Omental fat pad (tissue), 4 donors: ENCODE data around the gene UGT1A5. TPM values are rescaled to one million over a fixed set of nuclear protein-coding genes. Genes with fewer than 3 reads are reported as not detected.

Experiments used
- ATAC-seq: fragments of 150-250 bp; one replicate; pipeline ENCODE4 v1.9.1; 2016; ENCODE audit warnings: mild to moderate bottlenecking, moderate library complexity; ENCODE audit not compliant: low FRiP score
- DNase-seq: peaks from one replicate; pipeline ENCODE4 v3.0.0-alpha.2; 2019; ENCODE audit warnings: low spot score
- CTCF ChIP-seq, 3 donors: fragments of 450-650 bp; IDR thresholded peaks; one replicate each; pipeline ENCODE4 v1.5.1; 2016 to 2017; ENCODE audit warnings: antibody characterized with exemption in 3 of 3, mild to moderate bottlenecking in 3 of 3, moderate library complexity in 2 of 3
- total RNA-seq, 4 donors: library from RNA; depleted of rRNA; stranded (reverse); fragments of >200 nt; gene quantifications; one replicate each; pipeline ENCODE4 v1.1.0, GENCODE V29; 2016

The UGT1A5 gene
- total RNA-seq, 4 donors from 2014 or later = not detected

- no peak for ATAC-seq
- no peak for DNase-seq
- TF ChIP-seq CTCF (IDR thresholded peaks at IDR 0.05) = no peak
Observed at GRCh38 chr2:233772583-233772982, 59.9 kb downstream of the UGT1A5 start.

GRCh38 chr2:233773854-233774253 is 61.1 kb downstream of the UGT1A5 start:
- no peak for DNase-seq
- TF ChIP-seq CTCF (IDR thresholded peaks at IDR 0.05) = no peak
- no peak for ATAC-seq

- ATAC-seq (no peak), DNase-seq (no peak)
- TF ChIP-seq CTCF (IDR thresholded peaks at IDR 0.05) = no peak
Observed at GRCh38 chr2:233775414-233775813, 62.7 kb downstream of the UGT1A5 start.

GRCh38 chr2:233778030-233778429 is 65.3 kb downstream of the UGT1A5 start, which contains the start of gene MROH2A:
TSS of gene MROH2A (plus strand) at chr2:233778330. CDS start at chr2:233779359, 1,029 bp downstream.
- DNase-seq = no peak
- TF ChIP-seq CTCF (IDR thresholded peaks at IDR 0.05) = no peak
- ATAC-seq = no peak

GRCh38 chr2:233779722-233780121 is 67.0 kb downstream of the UGT1A5 start:
- TF ChIP-seq CTCF (IDR thresholded peaks at IDR 0.05) = no peak
- DNase-seq = no peak
- ATAC-seq = no peak

GRCh38 chr2:233780771-233781170 is 68.1 kb downstream of the UGT1A5 start:
- no peak for TF ChIP-seq CTCF (IDR thresholded peaks at IDR 0.05)
- DNase-seq (no peak), ATAC-seq (no peak)

- DNase-seq (no peak), ATAC-seq (no peak)
- no peak for TF ChIP-seq CTCF (IDR thresholded peaks at IDR 0.05)
Observed at GRCh38 chr2:233789554-233789953, 76.8 kb downstream of the UGT1A5 start.
